Loucy (cell line): ENCODE results near the gene ATAD3C.
A peak's percentile ranks its signal among the peaks of the same experiment; 100 is the strongest.

ENCODE experiments used
- H2AFZ ChIP-seq: fragments of 200-600 bp; sonication (generic); 2 replicates; pipeline ENCODE4 v1.6.0; 2016; ENCODE audit warnings: antibody characterized with exemption, mild to moderate bottlenecking, low read length, moderate library complexity
- H3F3A ChIP-seq: fragments of 200-600 bp; 2 replicates; pipeline ENCODE4 v1.6.0; 2016; ENCODE audit warnings: antibody characterized with exemption, low read depth, mild to moderate bottlenecking
- H3K27me3 ChIP-seq: fragments of 200-600 bp; sonication (generic); 2 replicates; pipeline ENCODE4 v1.6.1; 2014; ENCODE audit warnings: low read length, mild to moderate bottlenecking; ENCODE audit not compliant: insufficient read depth, poor library complexity, severe bottlenecking
- H3K36me3 ChIP-seq: fragments of 200-600 bp; sonication (generic); 2 replicates; pipeline ENCODE4 v1.6.1; 2016; ENCODE audit warnings: low read length; ENCODE audit not compliant: insufficient read depth
- H3K4me1 ChIP-seq: fragments of 200-600 bp; sonication (generic); 2 replicates; pipeline ENCODE4 v1.5.1; 2014; ENCODE audit warnings: low read length, mild to moderate bottlenecking; ENCODE audit not compliant: insufficient read depth, poor library complexity, severe bottlenecking
- H3K4me2 ChIP-seq: fragments of 200-600 bp; sonication (generic); 2 replicates; pipeline ENCODE4 v1.6.0; 2014; ENCODE audit warnings: antibody characterized with exemption, low read length, low read depth, mild to moderate bottlenecking; ENCODE audit not compliant: poor library complexity, severe bottlenecking
- H3K4me3 ChIP-seq: fragments of 200-600 bp; sonication (generic); 2 replicates; pipeline ENCODE4 v1.5.1; 2014; ENCODE audit warnings: low read length, mild to moderate bottlenecking, mixed read lengths; ENCODE audit not compliant: poor library complexity, severe bottlenecking
- H3K79me2 ChIP-seq: fragments of 200-600 bp; sonication (generic); 2 replicates; pipeline ENCODE4 v1.6.1; 2014; ENCODE audit warnings: low read length; ENCODE audit not compliant: insufficient read depth
- H3K9ac ChIP-seq: fragments of 200-600 bp; sonication (generic); 2 replicates; pipeline ENCODE4 v1.6.0; 2014; ENCODE audit warnings: mild to moderate bottlenecking, low read depth, low read length, moderate library complexity; ENCODE audit not compliant: poor library complexity, severe bottlenecking
- H3K9me2 ChIP-seq: fragments of 200-600 bp; sonication (generic); replicated peaks from 2 replicates; pipeline ENCODE4 v1.6.1; 2016; ENCODE audit warnings: low read depth, low read length, mixed read lengths
- H3K9me3 ChIP-seq: fragments of 200-600 bp; sonication (generic); 2 replicates; pipeline ENCODE4 v1.6.1; 2014; ENCODE audit warnings: mild to moderate bottlenecking, antibody characterized with exemption, low read length, low read depth; ENCODE audit not compliant: insufficient read depth
- H4K20me1 ChIP-seq: fragments of 200-600 bp; sonication (generic); 2 replicates; pipeline ENCODE4 v1.6.0; 2014; ENCODE audit warnings: antibody characterized with exemption, low read length, mild to moderate bottlenecking; ENCODE audit not compliant: insufficient read depth, poor library complexity, severe bottlenecking
- EZH2phosphoT487 ChIP-seq: fragments of 200-600 bp; IDR thresholded peaks from 2 replicates; pipeline ENCODE4 v1.6.1; 2018; ENCODE audit warnings: antibody characterized with exemption, mild to moderate bottlenecking, moderate library complexity, borderline replicate concordance
- TF ChIP-seq, protein P1 (sequence below): fragments of 200-600 bp; sonication (generic); conservative IDR thresholded peaks from 2 replicates; pipeline ENCODE4 v1.5.1; 2014; ENCODE audit warnings: mild to moderate bottlenecking, antibody characterized with exemption, low read length

Gene ATAD3C

DNA sequence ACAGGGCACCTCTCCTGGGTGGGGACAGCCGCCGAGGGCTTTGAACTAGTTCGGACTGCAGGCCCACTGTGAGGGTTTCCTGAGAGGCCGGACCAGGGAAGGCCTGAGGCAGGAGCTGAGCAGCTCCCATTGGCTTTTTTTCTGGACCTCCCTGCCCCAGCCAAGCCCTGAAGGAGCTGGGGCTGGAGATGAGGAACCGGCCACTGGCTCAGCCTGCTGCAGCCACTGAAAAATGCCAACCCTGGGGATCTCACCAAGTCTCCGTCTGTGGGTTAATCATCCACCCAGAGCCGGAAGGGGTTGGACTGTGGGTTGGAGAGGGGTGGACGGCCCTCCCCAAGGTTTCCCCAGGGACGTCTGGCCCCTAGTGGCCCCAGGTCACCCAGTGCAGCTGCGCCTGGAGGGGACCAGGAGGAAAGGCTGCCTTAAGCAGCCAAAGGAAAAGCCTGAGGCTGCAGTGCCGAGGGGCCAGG lies 11.5 kb upstream of the ATAD3C start:
- Histone ChIP-seq H3K9me3 (no peaks in the 10 kb centered on the region), H3K27me3 (no peaks in the 10 kb centered on the region), H3F3A (no peaks in the 10 kb centered on the region), H3K9me2 (no peaks in the 10 kb centered on the region), H3K9ac (peak overlapping the region; percentile 67), H2AFZ (no peak overlapping the region), H4K20me1 (no peaks in the 10 kb centered on the region), H3K79me2 (no peaks in the 10 kb centered on the region), H3K4me1 (peaks cover 25% of the 10 kb centered on the region), H3K36me3 (no peaks in the 10 kb centered on the region), H3K4me3 (peak overlapping the region; percentile 59), H3K4me2 (peak overlapping the region; percentile 74)
- no peak for TF ChIP-seq EZH2phosphoT487
- TF ChIP-seq, protein P1, sequence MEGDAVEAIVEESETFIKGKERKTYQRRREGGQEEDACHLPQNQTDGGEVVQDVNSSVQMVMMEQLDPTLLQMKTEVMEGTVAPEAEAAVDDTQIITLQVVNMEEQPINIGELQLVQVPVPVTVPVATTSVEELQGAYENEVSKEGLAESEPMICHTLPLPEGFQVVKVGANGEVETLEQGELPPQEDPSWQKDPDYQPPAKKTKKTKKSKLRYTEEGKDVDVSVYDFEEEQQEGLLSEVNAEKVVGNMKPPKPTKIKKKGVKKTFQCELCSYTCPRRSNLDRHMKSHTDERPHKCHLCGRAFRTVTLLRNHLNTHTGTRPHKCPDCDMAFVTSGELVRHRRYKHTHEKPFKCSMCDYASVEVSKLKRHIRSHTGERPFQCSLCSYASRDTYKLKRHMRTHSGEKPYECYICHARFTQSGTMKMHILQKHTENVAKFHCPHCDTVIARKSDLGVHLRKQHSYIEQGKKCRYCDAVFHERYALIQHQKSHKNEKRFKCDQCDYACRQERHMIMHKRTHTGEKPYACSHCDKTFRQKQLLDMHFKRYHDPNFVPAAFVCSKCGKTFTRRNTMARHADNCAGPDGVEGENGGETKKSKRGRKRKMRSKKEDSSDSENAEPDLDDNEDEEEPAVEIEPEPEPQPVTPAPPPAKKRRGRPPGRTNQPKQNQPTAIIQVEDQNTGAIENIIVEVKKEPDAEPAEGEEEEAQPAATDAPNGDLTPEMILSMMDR, result peak; percentile 27; the same call in 1 of the 2 replicates

DNA sequence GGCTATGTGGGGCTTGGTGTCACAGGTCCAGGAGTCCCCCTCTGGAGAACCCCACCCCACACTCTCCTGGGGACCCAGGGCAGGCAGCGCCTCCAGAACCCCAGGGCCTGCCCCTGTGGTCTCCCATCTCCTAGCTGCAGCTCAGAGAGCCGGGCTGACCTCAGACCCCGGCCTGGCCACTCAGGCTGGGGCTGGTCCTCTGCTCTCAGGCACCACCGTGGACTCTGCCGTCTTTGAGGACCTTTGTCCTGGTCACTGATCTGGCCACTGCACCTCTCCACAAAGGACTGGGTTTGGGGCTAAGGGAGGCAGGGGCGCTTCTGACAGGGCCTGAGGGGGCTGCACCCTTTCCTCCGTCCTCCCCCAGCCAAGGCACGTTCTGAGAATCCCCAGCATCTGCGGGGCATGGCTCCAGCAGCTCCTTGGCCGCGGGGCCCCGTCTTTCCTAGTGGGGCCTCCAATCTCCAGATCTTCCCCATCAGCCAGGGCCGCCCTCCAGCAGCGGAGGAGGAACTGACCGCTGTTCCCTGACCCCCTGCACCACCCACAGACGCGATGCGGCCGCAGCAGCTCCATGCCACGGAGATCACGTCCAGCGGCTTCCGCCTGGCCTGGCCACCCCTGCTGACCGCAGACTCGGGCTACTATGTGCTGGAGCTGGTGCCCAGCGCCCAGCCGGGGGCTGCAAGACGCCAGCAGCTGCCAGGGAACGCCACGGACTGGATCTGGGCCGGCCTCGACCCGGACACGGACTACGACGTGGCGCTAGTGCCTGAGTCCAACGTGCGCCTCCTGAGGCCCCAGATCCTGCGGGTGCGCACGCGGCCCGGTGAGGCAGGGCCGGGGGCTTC lies 10.7 kb upstream of the ATAD3C start:
- TF ChIP-seq EZH2phosphoT487, result no peak
- TF ChIP-seq, protein P1, result no peak
- Histone ChIP-seq H3K9me3 (no peaks in the 10 kb centered on the region), H3K79me2 (no peaks in the 10 kb centered on the region), H3K9me2 (no peaks in the 10 kb centered on the region), H3K4me2 (peak overlapping the region; percentile 74), H2AFZ (no peak overlapping the region), H3F3A (no peaks in the 10 kb centered on the region), H3K4me3 (peak overlapping the region; percentile 59), H3K36me3 (no peaks in the 10 kb centered on the region), H3K27me3 (no peaks in the 10 kb centered on the region), H3K9ac (peak overlapping the region; percentile 67), H4K20me1 (no peaks in the 10 kb centered on the region), H3K4me1 (peaks cover 25% of the 10 kb centered on the region)

DNA sequence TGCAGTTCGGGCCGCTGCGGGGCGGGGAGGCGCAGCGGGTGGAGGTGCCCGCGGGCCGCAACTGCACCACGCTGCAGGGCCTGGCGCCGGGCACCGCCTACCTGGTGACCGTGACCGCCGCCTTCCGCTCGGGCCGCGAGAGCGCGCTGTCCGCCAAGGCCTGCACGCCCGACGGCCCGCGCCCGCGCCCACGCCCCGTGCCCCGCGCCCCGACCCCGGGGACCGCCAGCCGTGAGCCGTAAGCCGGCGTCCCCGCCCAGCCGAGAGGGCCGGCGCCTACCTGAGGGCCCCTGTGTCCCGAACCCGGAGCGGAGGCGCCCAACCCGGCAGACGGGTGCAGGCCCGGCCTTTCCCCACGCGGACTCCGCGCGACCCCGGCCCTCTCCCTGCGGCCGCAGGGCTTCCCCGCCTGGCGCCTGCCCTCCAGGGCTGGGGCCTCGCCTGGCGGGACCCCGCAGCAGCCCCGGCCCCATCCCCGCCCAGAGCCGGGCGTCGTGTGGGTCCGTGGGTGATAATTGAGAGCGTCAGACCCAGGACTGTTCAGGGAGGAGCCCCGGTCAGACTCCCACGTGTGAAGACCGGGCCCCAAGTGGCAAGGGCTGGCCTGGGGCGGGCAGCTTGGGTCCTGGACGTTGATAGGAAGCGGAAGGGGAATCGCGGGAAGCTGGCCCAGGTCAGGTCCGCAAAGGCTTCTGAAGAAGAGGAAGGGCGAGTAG lies 9.8 kb upstream of the ATAD3C start:
- Histone ChIP-seq H3K36me3 (no peaks in the 10 kb centered on the region), H3F3A (no peaks in the 10 kb centered on the region), H3K4me3 (no peak overlapping the region), H3K4me2 (no peak overlapping the region), H4K20me1 (no peaks in the 10 kb centered on the region), H3K4me1 (peaks cover 25% of the 10 kb centered on the region), H3K9ac (no peak overlapping the region), H3K27me3 (no peaks in the 10 kb centered on the region), H3K9me3 (no peaks in the 10 kb centered on the region), H2AFZ (no peak overlapping the region), H3K79me2 (no peaks in the 10 kb centered on the region), H3K9me2 (no peaks in the 10 kb centered on the region)
- TF ChIP-seq, protein P1, result no peak
- no peak for TF ChIP-seq EZH2phosphoT487
